Mesenchymal stem cell (in vitro differentiated cells and primary cell): ENCODE measurements around the gene ARRB2.
A peak's percentile ranks its signal among the peaks of the same experiment; 100 is the strongest.
"Not testable (repeated sequence)": the region's sequence is repeated elsewhere in the genome, so short reads cannot be mapped to it uniquely, and the experiment has no call there.

Experiments used
- DNase-seq: peaks from one replicate; pipeline ENCODE4 v3.0.0-alpha.2; 2013
- H2AFZ ChIP-seq: one replicate; pipeline ENCODE4 v1.6.1; 2013; ENCODE audit warnings: low read depth, mild to moderate bottlenecking, control low read depth, inconsistent platforms, low read length, moderate library complexity
- H2AK5ac ChIP-seq: 2 replicates; pipeline ENCODE4 v1.6.1; 2013; ENCODE audit warnings: low read length, moderate library complexity, mild to moderate bottlenecking, inconsistent platforms; ENCODE audit not compliant: severe bottlenecking
- H2BK120ac ChIP-seq: one replicate; pipeline ENCODE4 v1.6.1; 2013; ENCODE audit warnings: low read depth, mild to moderate bottlenecking, inconsistent platforms, low read length, moderate library complexity
- H2BK12ac ChIP-seq, 2 experiments: one replicate each; pipeline ENCODE4 v1.6.1; 2013; ENCODE audit warnings: inconsistent platforms in 2 of 2, low read length in 2 of 2, mild to moderate bottlenecking in 2 of 2, moderate library complexity in 2 of 2, control low read depth in 1 of 2
- H2BK15ac ChIP-seq: one replicate; pipeline ENCODE4 v1.6.1; 2013; ENCODE audit warnings: mild to moderate bottlenecking, low read depth, inconsistent platforms; ENCODE audit not compliant: poor library complexity, severe bottlenecking
- H2BK5ac ChIP-seq: 2 replicates; pipeline ENCODE4 v1.6.1; 2013; ENCODE audit warnings: low read depth, mild to moderate bottlenecking, low read length, control low read depth, inconsistent platforms; ENCODE audit not compliant: poor library complexity, severe bottlenecking
- H3K14ac ChIP-seq, 2 experiments: one replicate each; pipeline ENCODE4 v1.6.1; 2013; ENCODE audit warnings: inconsistent platforms in 2 of 2, low read length in 2 of 2, control low read depth in 1 of 2, mild to moderate bottlenecking in 1 of 2, moderate library complexity in 1 of 2
- H3K18ac ChIP-seq, 2 experiments: one replicate each; pipeline ENCODE4 v1.6.1; 2013; ENCODE audit warnings: inconsistent platforms in 2 of 2, low read length in 2 of 2, control low read depth in 1 of 2, low read depth in 1 of 2, mild to moderate bottlenecking in 1 of 2
- H3K23ac ChIP-seq, 2 experiments: one replicate each; pipeline ENCODE4 v1.6.1; 2013; ENCODE audit warnings: inconsistent platforms in 2 of 2, low read length in 2 of 2, mild to moderate bottlenecking in 2 of 2, moderate library complexity in 2 of 2, control low read depth in 1 of 2
- H3K27ac ChIP-seq: 2 replicates; pipeline ENCODE4 v1.5.1; 2013; ENCODE audit warnings: mild to moderate bottlenecking, moderate library complexity, low read length, control low read depth, inconsistent platforms; ENCODE audit not compliant: poor library complexity, severe bottlenecking
- H3K27me3 ChIP-seq, 2 experiments: 2 replicates each; pipeline versions ENCODE4 v1.6.1 to v1.7.0; 2013; ENCODE audit warnings: low read length in 2 of 2, mild to moderate bottlenecking in 2 of 2, moderate library complexity in 2 of 2, control low read depth in 1 of 2, inconsistent platforms in 1 of 2; ENCODE audit not compliant: control insufficient read depth in 1 of 2, insufficient read depth in 1 of 2
- H3K36me3 ChIP-seq, 2 experiments: 2 replicates each; pipeline versions ENCODE4 v1.6.1 to v1.7.0; 2013; ENCODE audit warnings: low read length in 2 of 2, control low read depth in 1 of 2, inconsistent platforms in 1 of 2, low read depth in 1 of 2, mild to moderate bottlenecking in 1 of 2; ENCODE audit not compliant: insufficient read depth in 2 of 2, control insufficient read depth in 1 of 2
- H3K4ac ChIP-seq, 2 experiments: one replicate each; pipeline ENCODE4 v1.6.1; 2013; ENCODE audit warnings: inconsistent platforms in 2 of 2, low read length in 2 of 2, mild to moderate bottlenecking in 2 of 2, moderate library complexity in 2 of 2, control low read depth in 1 of 2, low read depth in 1 of 2
- H3K4me1 ChIP-seq: 2 replicates; pipeline ENCODE4 v1.6.1; 2013; ENCODE audit warnings: low read depth, low read length, control low read depth; ENCODE audit not compliant: control insufficient read depth, insufficient read depth
- H3K4me2 ChIP-seq: 2 replicates; pipeline ENCODE4 v1.6.1; 2013; ENCODE audit warnings: low read length, mild to moderate bottlenecking, inconsistent platforms; ENCODE audit not compliant: poor library complexity, severe bottlenecking
- H3K4me3 ChIP-seq, 2 experiments: 2 replicates each; pipeline versions ENCODE4 v1.5.1 to v1.7.0; 2013; ENCODE audit warnings: low read length in 2 of 2, mild to moderate bottlenecking in 2 of 2, control low read depth in 1 of 2, low read depth in 1 of 2; ENCODE audit not compliant: insufficient read depth in 1 of 2
- H3K79me1 ChIP-seq: replicated peaks from 2 replicates; pipeline ENCODE4 v1.6.1; 2013; ENCODE audit warnings: mild to moderate bottlenecking, control low read depth, low read length, inconsistent platforms; ENCODE audit not compliant: poor library complexity, severe bottlenecking
- H3K9ac ChIP-seq: 2 replicates; pipeline ENCODE4 v1.7.0; 2013; ENCODE audit warnings: mild to moderate bottlenecking, low read length, moderate library complexity
- H3K9me3 ChIP-seq: 2 replicates; pipeline ENCODE4 v1.7.0; 2013; ENCODE audit warnings: mild to moderate bottlenecking, low read length; ENCODE audit not compliant: control insufficient read depth
- H4K8ac ChIP-seq: one replicate; pipeline ENCODE4 v1.6.1; 2013; ENCODE audit warnings: inconsistent platforms, mild to moderate bottlenecking, low read length, moderate library complexity
- H4K91ac ChIP-seq: one replicate; pipeline ENCODE4 v1.6.1; 2013; ENCODE audit warnings: mild to moderate bottlenecking, low read length, inconsistent platforms
- WGBS: methylation state at CpG from one replicate; pipeline ENCODE4 v1.1.7; 2013; ENCODE audit warnings: mixed read lengths; 5-methylcytosine and 5-hydroxymethylcytosine counted together

The ARRB2 gene

GRCh38 chr17:4696437-4696805 lies 14.0 kb upstream of the ARRB2 start:
- H4K91ac ChIP-seq, result no peak overlapping the region
- no peak overlapping the region for H4K8ac ChIP-seq
- no peak for DNase-seq
- no peak overlapping the region for H2BK15ac ChIP-seq
- WGBS, result 95% methylated on average over 6 of the region's 6 CpGs
- H2BK120ac ChIP-seq, result no peak overlapping the region
- H3K4me1 ChIP-seq, result peaks cover 1% of the 10 kb centered on the region
- peaks cover 33% of the 10 kb centered on the region for H3K79me1 ChIP-seq
- no peaks in the 10 kb centered on the region for H3K27me3 ChIP-seq
- no peak overlapping the region for H3K4me2 ChIP-seq
- H3K9ac ChIP-seq, result no peak overlapping the region
- H3K23ac ChIP-seq, result no peak overlapping the region
- no peaks in the 10 kb centered on the region for H3K9me3 ChIP-seq
- no peak overlapping the region for H2BK5ac ChIP-seq
- H3K18ac ChIP-seq, result no peak overlapping the region
- H3K14ac ChIP-seq, result no peak overlapping the region
- H3K4ac ChIP-seq, result no peak overlapping the region
- H2AK5ac ChIP-seq, result no peak overlapping the region
- H2BK12ac ChIP-seq, result no peak overlapping the region
- H3K4me3 ChIP-seq, result no peak overlapping the region
- peaks cover 11 to 28% of the 10 kb centered on the region in 2 experiments for H3K36me3 ChIP-seq
- no peak overlapping the region for H3K27ac ChIP-seq
- no peak overlapping the region for H2AFZ ChIP-seq

GRCh38 chr17:4699401-4700056 lies 10.9 kb upstream of the ARRB2 start:
- H3K23ac ChIP-seq, H3K18ac ChIP-seq, H4K91ac ChIP-seq, H3K27me3 ChIP-seq, H2AK5ac ChIP-seq, H3K4me1 ChIP-seq, H2BK120ac ChIP-seq, H3K4ac ChIP-seq, H3K4me3 ChIP-seq, H3K14ac ChIP-seq, DNase-seq, H3K9ac ChIP-seq, H3K27ac ChIP-seq, H2BK15ac ChIP-seq, H2BK5ac ChIP-seq, H3K9me3 ChIP-seq, H2BK12ac ChIP-seq, H3K4me2 ChIP-seq, H4K8ac ChIP-seq, H2AFZ ChIP-seq: not testable (repeated sequence)
- peaks cover 11 to 16% of the 10 kb centered on the region in 2 experiments for H3K36me3 ChIP-seq
- peaks cover 24% of the 10 kb centered on the region for H3K79me1 ChIP-seq
- WGBS, result 91% methylated on average over 11 of the region's 13 CpGs

- Histone ChIP-seq H2BK120ac (no peak overlapping the region), H3K23ac (no peak overlapping the region), H3K79me1 (peaks cover 16% of the 10 kb centered on the region), H2BK5ac (no peak overlapping the region), H3K9me3 (no peaks in the 10 kb centered on the region), H3K4me1 (peaks cover 4% of the 10 kb centered on the region), H4K8ac (no peak overlapping the region), H3K4me2 (no peak overlapping the region), H2AFZ (no peak overlapping the region), H3K36me3 (peaks cover 5 to 15% of the 10 kb centered on the region in 2 experiments), H3K9ac (no peak overlapping the region), H2AK5ac (no peak overlapping the region), H3K27ac (no peak overlapping the region), H3K4ac (no peak overlapping the region), H2BK12ac (no peak overlapping the region), H4K91ac (no peak overlapping the region), H3K18ac (no peak overlapping the region), H3K14ac (no peak overlapping the region), H3K4me3 (no peak overlapping the region), H2BK15ac (no peak overlapping the region), H3K27me3 (no peaks in the 10 kb centered on the region)
- WGBS, result 100% methylated on average over 1 of the region's 1 CpG
- DNase-seq, result no peak
Observed at GRCh38 chr17:4701116-4701515, 9.3 kb upstream of the ARRB2 start.

GRCh38 chr17:4703330-4703691 lies 7.1 kb upstream of the ARRB2 start:
- H3K14ac ChIP-seq, result no peak overlapping the region
- peak overlapping the region; percentile 88 for H3K4me2 ChIP-seq
- H2AFZ ChIP-seq, result peak overlapping the region; percentile 79
- no peak for DNase-seq
- H2BK120ac ChIP-seq, result no peak overlapping the region
- WGBS, result 5% methylated on average over 15 of the region's 15 CpGs
- peak overlapping the region; percentile 91 to 98 for H3K4me3 ChIP-seq
- H3K36me3 ChIP-seq, result no peaks in the 10 kb centered on the region
- no peak overlapping the region for H3K23ac ChIP-seq
- no peak overlapping the region for H3K27ac ChIP-seq
- no peak overlapping the region for H4K91ac ChIP-seq
- H3K4me1 ChIP-seq, result peaks cover 4% of the 10 kb centered on the region
- H3K79me1 ChIP-seq, result peaks cover 11% of the 10 kb centered on the region
- H3K18ac ChIP-seq, result no peak overlapping the region
- H2BK5ac ChIP-seq, result no peak overlapping the region
- H4K8ac ChIP-seq, result peak overlapping the region; percentile 94
- no peak overlapping the region for H2AK5ac ChIP-seq
- no peak overlapping the region for H2BK12ac ChIP-seq
- H3K9me3 ChIP-seq, result no peaks in the 10 kb centered on the region
- peak overlapping the region; percentile 96 for H3K9ac ChIP-seq
- H2BK15ac ChIP-seq, result peak overlapping the region; percentile 88
- no peaks in the 10 kb centered on the region for H3K27me3 ChIP-seq
- peak overlapping the region; percentile 80 to 88 for H3K4ac ChIP-seq
